ENCODE data around the gene SNAP91. TPM values are rescaled to one million over a fixed set of nuclear protein-coding genes. Genes with fewer than 3 reads are reported as not detected.
"Not testable (repeated sequence)": the region's sequence is repeated elsewhere in the genome, so short reads cannot be mapped to it uniquely, and the experiment has no call there.

Gene SNAP91
- total RNA-seq, 2 donors from 2014 or later, result 0.58 to 1.6 TPM

GRCh38 chr6:83756565-83756964 lies 47.7 kb upstream of the SNAP91 start:
- no peaks in the 10 kb centered on the region for H3K9me3 ChIP-seq (ENCODE audit: control insufficient read depth, low read length)

DNA sequence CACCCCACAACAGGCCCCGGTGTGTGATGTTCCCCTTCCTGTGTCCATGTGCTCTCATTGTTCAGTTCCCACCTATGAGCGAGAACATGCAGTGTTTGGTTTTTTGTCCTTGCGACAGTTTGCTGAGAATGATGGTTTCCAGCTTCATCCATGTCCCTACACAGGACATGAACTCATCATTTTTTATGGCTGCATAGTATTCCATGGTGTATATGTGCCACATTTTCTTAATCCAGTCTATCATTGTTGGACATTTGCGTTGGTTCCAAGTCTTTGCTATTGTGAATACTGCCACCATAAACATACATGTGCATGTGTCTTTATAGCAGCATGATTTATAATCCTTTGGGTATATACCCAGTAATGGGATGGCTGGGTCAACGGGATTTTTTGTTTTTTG lies 43.5 kb upstream of the SNAP91 start:
- not testable (repeated sequence) for H3K4me1 ChIP-seq (ENCODE audit: control insufficient read depth, insufficient read depth, low read length); H3K27ac ChIP-seq (ENCODE audit: low read depth, low read length); H3K4me1 Mint-ChIP-seq; H3K27me3 Mint-ChIP-seq (ENCODE audit: insufficient read depth); H3K9me3 ChIP-seq (ENCODE audit: control insufficient read depth, low read length); H3K4me3 Mint-ChIP-seq; H3K27ac Mint-ChIP-seq; H3K36me3 ChIP-seq (ENCODE audit: control insufficient read depth, insufficient read depth, low read length); H3K9ac ChIP-seq (ENCODE audit: extremely low read depth, low read length, poor library complexity, severe bottlenecking); DNase-seq; H3K36me3 Mint-ChIP-seq (ENCODE audit: low read depth); H3K4me3 ChIP-seq (ENCODE audit: low read length); H3K27me3 ChIP-seq (ENCODE audit: control insufficient read depth, insufficient read depth, low read length, poor library complexity, severe bottlenecking)
- H3K9me3 Mint-ChIP-seq, result peaks cover 13% of the 10 kb centered on the region
- WGBS, 2 experiments (ENCODE audit: insufficient coverage in 1 of 2, insufficient read length in 1 of 2), result 89% methylated on average over 5 of the region's 5 CpGs; no CpG with 5 or more reads in 1 of the 2 experiments

More at GRCh38 chr6:83756565-83756964, 47.7 kb upstream of the SNAP91 start:
- H3K4me3 ChIP-seq (ENCODE audit: low read length), result no peak overlapping the region
- no peak overlapping the region for H3K27ac ChIP-seq (ENCODE audit: low read depth, low read length)
- H3K27me3 ChIP-seq (ENCODE audit: control insufficient read depth, insufficient read depth, low read length, poor library complexity, severe bottlenecking), result no peaks in the 10 kb centered on the region
- no peaks in the 10 kb centered on the region for H3K4me1 ChIP-seq (ENCODE audit: control insufficient read depth, insufficient read depth, low read length)
- TF ChIP-seq CTCF (conservative IDR thresholded peaks at IDR 0.05), result no peak
- 89% methylated on average over 2 of the region's 2 CpGs; no CpG with 5 or more reads in 1 of the 2 experiments for WGBS, 2 experiments (ENCODE audit: insufficient coverage in 1 of 2, insufficient read length in 1 of 2)
- Mint-ChIP-seq H3K4me3 (no peak overlapping the region), H3K9me3 (peaks cover 13% of the 10 kb centered on the region), H3K36me3 (ENCODE audit: low read depth) (no peaks in the 10 kb centered on the region), H3K4me1 (no peaks in the 10 kb centered on the region), H3K27ac (no peak overlapping the region), H3K27me3 (ENCODE audit: insufficient read depth) (no peaks in the 10 kb centered on the region)
- no peak overlapping the region for H3K9ac ChIP-seq (ENCODE audit: extremely low read depth, low read length, poor library complexity, severe bottlenecking)
- no peak for DNase-seq
- no peaks in the 10 kb centered on the region for H3K36me3 ChIP-seq (ENCODE audit: control insufficient read depth, insufficient read depth, low read length)

- Mint-ChIP-seq H3K4me3 (no peak overlapping the region), H3K27ac (no peak overlapping the region), H3K27me3 (ENCODE audit: insufficient read depth) (no peaks in the 10 kb centered on the region), H3K36me3 (ENCODE audit: low read depth) (no peaks in the 10 kb centered on the region), H3K4me1 (no peaks in the 10 kb centered on the region), H3K9me3 (no peaks in the 10 kb centered on the region)
- Histone ChIP-seq H3K27me3 (ENCODE audit: control insufficient read depth, insufficient read depth, low read length, poor library complexity, severe bottlenecking) (no peaks in the 10 kb centered on the region), H3K27ac (ENCODE audit: low read depth, low read length) (no peak overlapping the region), H3K9ac (ENCODE audit: extremely low read depth, low read length, poor library complexity, severe bottlenecking) (no peak overlapping the region), H3K4me3 (ENCODE audit: low read length) (no peak overlapping the region), H3K36me3 (ENCODE audit: control insufficient read depth, insufficient read depth, low read length) (no peaks in the 10 kb centered on the region), H3K9me3 (ENCODE audit: control insufficient read depth, low read length) (no peaks in the 10 kb centered on the region), H3K4me1 (ENCODE audit: control insufficient read depth, insufficient read depth, low read length) (no peaks in the 10 kb centered on the region)
- DNase-seq, result no peak
- 73 to 85% methylated on average over 3 of the region's 4 CpGs for WGBS, 2 experiments (ENCODE audit: insufficient coverage in 1 of 2, insufficient read length in 1 of 2)
- no peak for TF ChIP-seq CTCF (conservative IDR thresholded peaks at IDR 0.05)
Observed at GRCh38 chr6:83741089-83741488, 32.2 kb upstream of the SNAP91 start.

DNA sequence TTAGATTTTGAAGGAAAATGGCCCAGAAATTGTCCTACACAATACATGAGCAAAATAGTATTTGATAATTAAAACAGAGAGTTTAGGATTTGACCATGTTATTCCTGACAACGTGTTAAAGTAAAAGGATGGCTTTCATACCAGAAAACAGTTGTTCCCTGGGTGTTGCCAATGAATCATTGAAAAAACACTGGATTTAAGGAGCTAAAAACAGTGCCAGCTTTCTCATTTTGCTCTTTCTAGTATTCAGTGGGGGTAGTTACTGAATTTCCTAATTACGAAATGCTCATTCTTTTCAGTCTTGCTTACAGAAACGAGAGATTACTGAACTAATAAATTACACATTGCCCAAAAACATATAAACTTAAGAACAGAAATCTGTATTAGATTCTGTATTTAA lies 26.6 kb upstream of the SNAP91 start:
- Mint-ChIP-seq H3K27me3 (ENCODE audit: insufficient read depth) (no peaks in the 10 kb centered on the region), H3K4me3 (no peak overlapping the region), H3K36me3 (ENCODE audit: low read depth) (no peaks in the 10 kb centered on the region), H3K27ac (no peak overlapping the region), H3K4me1 (no peaks in the 10 kb centered on the region), H3K9me3 (no peaks in the 10 kb centered on the region)
- no peak for DNase-seq
- Histone ChIP-seq H3K27me3 (ENCODE audit: control insufficient read depth, insufficient read depth, low read length, poor library complexity, severe bottlenecking) (no peaks in the 10 kb centered on the region), H3K27ac (ENCODE audit: low read depth, low read length) (no peak overlapping the region), H3K9me3 (ENCODE audit: control insufficient read depth, low read length) (no peaks in the 10 kb centered on the region), H3K4me3 (ENCODE audit: low read length) (no peak overlapping the region), H3K4me1 (ENCODE audit: control insufficient read depth, insufficient read depth, low read length) (no peaks in the 10 kb centered on the region), H3K36me3 (ENCODE audit: control insufficient read depth, insufficient read depth, low read length) (no peaks in the 10 kb centered on the region), H3K9ac (ENCODE audit: extremely low read depth, low read length, poor library complexity, severe bottlenecking) (no peak overlapping the region)
- TF ChIP-seq CTCF (conservative IDR thresholded peaks at IDR 0.05), result no peak
- 86 to 88% methylated on average over 1 to 2 of the region's 3 CpGs for WGBS, 2 experiments (ENCODE audit: insufficient coverage in 1 of 2, insufficient read length in 1 of 2)
